Karpas-422 (cell line): Measurements from ENCODE around the gene SMYD3. TPM values are rescaled to one million over a fixed set of nuclear protein-coding genes. Genes with fewer than 3 reads are reported as not detected.

ENCODE experiments used
- DNase-seq: peaks from one replicate; pipeline ENCODE4 v3.0.0-alpha.2; 2015
- H2AFZ ChIP-seq: fragments of 200-600 bp; sonication (generic); 2 replicates; pipeline ENCODE4 v1.6.1; 2014; ENCODE audit warnings: antibody characterized with exemption, low read length, mixed read lengths
- H3K27ac ChIP-seq: fragments of 200-600 bp; sonication (generic); 2 replicates; pipeline ENCODE4 v1.5.1; 2014; ENCODE audit warnings: mild to moderate bottlenecking, low read length, moderate library complexity
- H3K27me3 ChIP-seq: fragments of 200-600 bp; sonication (generic); 2 replicates; pipeline ENCODE4 v1.6.1; 2014; ENCODE audit warnings: low read length, mixed read lengths
- H3K36me3 ChIP-seq: fragments of 200-600 bp; sonication (generic); 2 replicates; pipeline ENCODE4 v1.6.1; 2014; ENCODE audit warnings: low read length, mixed read lengths; ENCODE audit not compliant: insufficient read depth
- H3K4me1 ChIP-seq: fragments of 200-600 bp; sonication (generic); 2 replicates; pipeline ENCODE4 v1.6.1; 2014; ENCODE audit warnings: mild to moderate bottlenecking, low read length, mixed read lengths
- H3K4me2 ChIP-seq: fragments of 200-600 bp; sonication (generic); 2 replicates; pipeline ENCODE4 v1.6.1; 2014; ENCODE audit warnings: low read length, low read depth, mild to moderate bottlenecking; ENCODE audit not compliant: poor library complexity, severe bottlenecking
- H3K4me3 ChIP-seq: fragments of 200-600 bp; sonication (generic); 2 replicates; pipeline ENCODE4 v1.5.1; 2014; ENCODE audit warnings: mild to moderate bottlenecking, antibody characterized with exemption, low read length, mixed read lengths
- H3K79me2 ChIP-seq: fragments of 200-600 bp; sonication (generic); 2 replicates; pipeline ENCODE4 v1.6.1; 2014; ENCODE audit warnings: mild to moderate bottlenecking, low read length, mixed read lengths
- H3K9ac ChIP-seq: fragments of 200-600 bp; sonication (generic); 2 replicates; pipeline ENCODE4 v1.6.0; 2014; ENCODE audit warnings: low read length
- H3K9me2 ChIP-seq: fragments of 200-600 bp; sonication (generic), shearing (Covaris generic); replicated peaks from 2 replicates; pipeline ENCODE4 v1.6.0; 2014; ENCODE audit warnings: mild to moderate bottlenecking, low read length, moderate library complexity; ENCODE audit not compliant: insufficient read depth
- H3K9me3 ChIP-seq: fragments of 300-700, 200-600 bp; sonication (generic); 2 replicates; pipeline ENCODE4 v1.6.1; 2014; ENCODE audit warnings: low read length, mixed read lengths
- H4K20me1 ChIP-seq: fragments of 200-600 bp; sonication (generic); 2 replicates; pipeline ENCODE4 v1.6.1; 2014; ENCODE audit warnings: mild to moderate bottlenecking, antibody characterized with exemption, low read length, low read depth; ENCODE audit not compliant: insufficient read depth
- total RNA-seq: library from RNA; depleted of rRNA; stranded (reverse); fragments of >200 nt; shearing (Covaris generic); gene quantifications from 2 replicates; pipeline ENCODE4 v1.2.3, GENCODE V29; 2014; ENCODE audit warnings: low replicate concordance

Gene SMYD3
- total RNA-seq, 1 experiment from 2014 or later = 67.1 TPM

- H2AFZ ChIP-seq = no peak overlapping the region
- H3K36me3 ChIP-seq = no peaks in the 10 kb centered on the region
- no peak overlapping the region for H3K27ac ChIP-seq
- H3K79me2 ChIP-seq = 0 out of 2 replicates have a peak, but pooled peaks cover 4% of the 10 kb centered on the region
- no peaks in the 10 kb centered on the region for H3K9me3 ChIP-seq
- no peak overlapping the region for H3K4me3 ChIP-seq
- DNase-seq = no peak
- peaks cover 27% of the 10 kb centered on the region for H3K4me1 ChIP-seq
- H3K9me2 ChIP-seq = no peaks in the 10 kb centered on the region
- H3K27me3 ChIP-seq = no peaks in the 10 kb centered on the region
- H3K9ac ChIP-seq = no peak overlapping the region
- no peak overlapping the region for H3K4me2 ChIP-seq
- no peaks in the 10 kb centered on the region for H4K20me1 ChIP-seq
These were observed 368.3 kb downstream of the SMYD3 start for GRCh38 chr1:246138781-246139180.

DNA sequence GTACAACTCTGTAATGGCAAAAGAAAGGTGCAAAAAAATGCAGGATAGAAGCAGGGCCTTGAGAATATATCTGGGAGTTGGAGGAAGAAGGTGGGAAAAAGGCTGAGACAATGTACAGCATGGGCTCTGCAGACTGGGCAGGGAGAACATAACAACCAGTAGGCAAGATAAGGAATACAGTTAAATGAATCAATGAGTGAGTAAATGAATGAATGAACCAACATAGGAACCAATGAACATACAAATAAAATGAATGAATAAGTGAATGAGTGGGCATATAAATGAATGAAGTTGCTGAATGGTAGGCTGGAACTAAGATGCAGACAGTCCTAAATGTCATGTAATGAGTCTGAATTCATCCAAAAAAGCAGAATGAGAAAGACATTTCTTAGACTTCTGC lies 370.6 kb downstream of the SMYD3 start:
- no peaks in the 10 kb centered on the region for H3K27me3 ChIP-seq
- peak overlapping the region; percentile 54; the same call in 1 of the 2 replicates for H3K27ac ChIP-seq
- H3K4me3 ChIP-seq = no peak overlapping the region
- H3K9me3 ChIP-seq = no peaks in the 10 kb centered on the region
- no peak overlapping the region for H2AFZ ChIP-seq
- no peaks in the 10 kb centered on the region for H4K20me1 ChIP-seq
- no peak overlapping the region for H3K9ac ChIP-seq
- H3K4me2 ChIP-seq = no peak overlapping the region
- H3K79me2 ChIP-seq = peaks cover 8% of the 10 kb centered on the region; the same call in 1 of the 2 replicates
- no peaks in the 10 kb centered on the region for H3K9me2 ChIP-seq
- no peaks in the 10 kb centered on the region for H3K36me3 ChIP-seq
- peaks cover 28% of the 10 kb centered on the region for H3K4me1 ChIP-seq
- DNase-seq = no peak

DNA sequence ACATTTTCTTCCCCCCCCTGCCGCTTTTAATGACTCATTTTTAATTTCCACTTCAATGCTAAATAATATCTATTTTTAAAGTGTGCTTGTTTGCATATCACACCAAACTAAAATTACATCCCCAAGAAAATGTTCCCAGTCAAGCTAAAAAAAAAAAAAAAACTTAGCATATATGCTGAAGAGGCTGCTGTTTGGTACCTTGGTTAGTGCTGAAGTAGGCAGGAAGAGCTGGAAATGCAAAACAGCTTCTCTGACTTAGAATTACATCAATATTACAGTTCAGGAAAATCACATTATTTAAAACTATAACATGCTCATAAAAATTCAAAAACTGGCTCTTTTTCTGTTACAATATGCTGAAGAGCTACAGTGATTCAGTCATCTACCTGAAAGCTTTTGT lies 372.3 kb downstream of the SMYD3 start:
- H3K4me2 ChIP-seq = peak overlapping the region; percentile 55
- peak overlapping the region; percentile 54 for H3K27ac ChIP-seq
- H3K79me2 ChIP-seq = peaks cover 12% of the 10 kb centered on the region
- H2AFZ ChIP-seq = no peak overlapping the region
- H3K4me3 ChIP-seq = peak overlapping the region; percentile 14; the same call in 1 of the 2 replicates
- H4K20me1 ChIP-seq = no peaks in the 10 kb centered on the region
- no peaks in the 10 kb centered on the region for H3K9me2 ChIP-seq
- no peaks in the 10 kb centered on the region for H3K27me3 ChIP-seq
- H3K9ac ChIP-seq = no peak overlapping the region
- no peaks in the 10 kb centered on the region for H3K9me3 ChIP-seq
- no peaks in the 10 kb centered on the region for H3K36me3 ChIP-seq
- peaks cover 28% of the 10 kb centered on the region for H3K4me1 ChIP-seq
- DNase-seq = peak; percentile 61

GRCh38 chr1:246131095-246131494 lies 376.0 kb downstream of the SMYD3 start:
- Histone ChIP-seq H3K4me3 (no peak overlapping the region), H3K27ac (no peak overlapping the region), H3K4me1 (peaks cover 24% of the 10 kb centered on the region), H3K36me3 (no peaks in the 10 kb centered on the region), H3K9me3 (no peaks in the 10 kb centered on the region), H3K9ac (no peak overlapping the region), H3K27me3 (no peaks in the 10 kb centered on the region), H4K20me1 (no peaks in the 10 kb centered on the region), H3K4me2 (no peak overlapping the region), H3K79me2 (peaks cover 8% of the 10 kb centered on the region), H3K9me2 (no peaks in the 10 kb centered on the region), H2AFZ (no peak overlapping the region)
- no peak for DNase-seq

- no peaks in the 10 kb centered on the region for H3K4me1 ChIP-seq
- no peaks in the 10 kb centered on the region for H4K20me1 ChIP-seq
- peaks cover 8% of the 10 kb centered on the region for H3K79me2 ChIP-seq
- H3K9me3 ChIP-seq = no peaks in the 10 kb centered on the region
- no peaks in the 10 kb centered on the region for H3K36me3 ChIP-seq
- no peak overlapping the region for H3K4me3 ChIP-seq
- no peak overlapping the region for H3K27ac ChIP-seq
- H3K9me2 ChIP-seq = no peaks in the 10 kb centered on the region
- no peak overlapping the region for H3K9ac ChIP-seq
- DNase-seq = no peak
- H2AFZ ChIP-seq = no peak overlapping the region
- H3K27me3 ChIP-seq = no peaks in the 10 kb centered on the region
- no peak overlapping the region for H3K4me2 ChIP-seq
These were observed 378.5 kb downstream of the SMYD3 start for GRCh38 chr1:246128494-246129069.

DNA sequence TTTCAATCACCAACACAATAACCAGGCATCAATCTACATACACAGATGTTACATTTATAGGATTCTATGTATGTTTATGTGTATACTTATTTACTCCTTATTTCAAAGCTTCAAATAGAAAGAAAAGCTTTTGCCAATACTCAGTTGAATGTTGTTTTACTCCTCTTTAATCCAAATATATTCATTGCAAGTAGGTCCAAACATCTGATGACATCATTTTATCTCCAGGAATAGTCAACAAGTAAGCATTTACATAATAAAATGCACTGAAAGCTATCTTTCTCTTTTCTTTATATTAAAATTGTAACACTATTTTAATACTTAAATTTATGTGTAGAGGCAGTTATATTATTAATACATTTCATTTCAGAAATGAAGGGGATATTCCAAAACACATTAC lies 380.5 kb downstream of the SMYD3 start:
- H2AFZ ChIP-seq = no peak overlapping the region

GRCh38 chr1:246122071-246122470 lies 385.0 kb downstream of the SMYD3 start:
- H3K27me3 ChIP-seq = no peaks in the 10 kb centered on the region
- H3K79me2 ChIP-seq = no peaks in the 10 kb centered on the region
- no peaks in the 10 kb centered on the region for H4K20me1 ChIP-seq
- H2AFZ ChIP-seq = no peak overlapping the region
- H3K9me3 ChIP-seq = no peaks in the 10 kb centered on the region
- no peaks in the 10 kb centered on the region for H3K9me2 ChIP-seq
- H3K4me3 ChIP-seq = no peak overlapping the region
- peaks cover 9% of the 10 kb centered on the region for H3K4me1 ChIP-seq
- H3K36me3 ChIP-seq = no peaks in the 10 kb centered on the region
- H3K9ac ChIP-seq = no peak overlapping the region
- H3K4me2 ChIP-seq = no peak overlapping the region
- no peak for DNase-seq
- H3K27ac ChIP-seq = no peak overlapping the region

More for the DNA sequence above, 380.5 kb downstream of the SMYD3 start:
- no peak overlapping the region for H3K4me2 ChIP-seq
- no peaks in the 10 kb centered on the region for H3K9me2 ChIP-seq
- H3K36me3 ChIP-seq = no peaks in the 10 kb centered on the region
- no peaks in the 10 kb centered on the region for H4K20me1 ChIP-seq
- H3K4me3 ChIP-seq = no peak overlapping the region
- no peaks in the 10 kb centered on the region for H3K4me1 ChIP-seq
- no peaks in the 10 kb centered on the region for H3K9me3 ChIP-seq
- H3K9ac ChIP-seq = no peak overlapping the region
- no peak for DNase-seq
- no peaks in the 10 kb centered on the region for H3K27me3 ChIP-seq
- H3K79me2 ChIP-seq = peaks cover 5% of the 10 kb centered on the region
- H3K27ac ChIP-seq = no peak overlapping the region

- Histone ChIP-seq H4K20me1 (no peaks in the 10 kb centered on the region), H3K9ac (no peak overlapping the region), H3K4me2 (no peak overlapping the region), H3K4me1 (peaks cover 14% of the 10 kb centered on the region), H3K4me3 (no peak overlapping the region), H3K27ac (no peak overlapping the region), H3K9me3 (no peaks in the 10 kb centered on the region), H2AFZ (no peak overlapping the region), H3K9me2 (no peaks in the 10 kb centered on the region), H3K79me2 (no peaks in the 10 kb centered on the region), H3K27me3 (no peaks in the 10 kb centered on the region), H3K36me3 (no peaks in the 10 kb centered on the region)
- no peak for DNase-seq
These were observed 385.5 kb downstream of the SMYD3 start for GRCh38 chr1:246121533-246121932.
